OCI-LY7 (cell line): ENCODE results near the gene CHN2.

ENCODE experiments used
- CTCF ChIP-seq: fragments of 200-600 bp; sonication (generic); conservative IDR thresholded peaks from 2 replicates; pipeline ENCODE4 v1.5.1; 2014; ENCODE audit warnings: mild to moderate bottlenecking, antibody characterized with exemption, low read length, moderate library complexity, mixed read lengths
- EZH2phosphoT487 ChIP-seq: fragments of 200-600 bp; sonication (generic); IDR thresholded peaks from 2 replicates; pipeline ENCODE4 v1.6.1; 2018; ENCODE audit warnings: low read depth, borderline replicate concordance, mild to moderate bottlenecking, mixed run types, antibody characterized with exemption, low read length, moderate library complexity, mixed read lengths

DNA sequence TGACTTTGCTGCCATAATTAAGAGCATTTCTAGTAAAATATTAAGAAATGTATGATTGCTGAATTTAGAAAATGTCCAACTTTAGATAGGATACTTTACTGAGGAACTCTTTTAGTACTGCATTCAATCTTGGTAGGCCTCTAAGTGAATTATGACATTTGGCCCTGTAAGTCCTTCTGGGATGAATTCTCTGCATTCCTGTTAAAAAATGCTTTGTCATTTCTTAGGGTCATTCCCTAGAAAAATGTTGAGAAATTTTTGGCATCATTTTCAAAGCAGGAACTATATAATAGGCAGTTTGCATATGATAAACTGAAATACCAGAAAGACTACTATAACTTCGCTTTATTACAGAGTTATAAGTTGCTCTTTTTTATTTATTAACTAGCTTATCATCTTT lies 299.8 kb downstream of the CHN2 start:
- TF ChIP-seq EZH2phosphoT487 (no peak), CTCF (no peak)
